Hepatocyte (in vitro differentiated cells): Measurements from ENCODE around the gene TMEM225B. TPM values are rescaled to one million over a fixed set of nuclear protein-coding genes. Genes with fewer than 3 reads are reported as not detected.
"Not testable (repeated sequence)": the region's sequence is repeated elsewhere in the genome, so short reads cannot be mapped to it uniquely, and the experiment has no call there.

Experiments used
- DNase-seq: peaks from one replicate; pipeline ENCODE4 v3.0.0-alpha.2; 2016; ENCODE audit warnings: low spot score
- H2AFZ ChIP-seq: fragments of 200-600 bp; sonication (generic); 2 replicates; pipeline ENCODE4 v1.6.0; 2016; ENCODE audit warnings: antibody characterized with exemption, mild to moderate bottlenecking
- H3K27ac ChIP-seq: fragments of 200-600 bp; sonication (generic); 2 replicates; pipeline ENCODE4 v1.5.1; 2016; ENCODE audit warnings: mild to moderate bottlenecking
- H3K27me3 ChIP-seq: fragments of 200-600 bp; sonication (generic); 2 replicates; pipeline ENCODE4 v1.6.1; 2016
- H3K36me3 ChIP-seq: fragments of 200-600 bp; sonication (generic); replicated peaks from 2 replicates; pipeline ENCODE4 v1.5.1; 2016; ENCODE audit warnings: low read depth; ENCODE audit not compliant: insufficient read depth
- H3K4me1 ChIP-seq: fragments of 200-600 bp; sonication (generic); 2 replicates; pipeline ENCODE4 v1.5.1; 2016; ENCODE audit warnings: mild to moderate bottlenecking, moderate library complexity; ENCODE audit not compliant: insufficient read depth
- H3K4me2 ChIP-seq: fragments of 200-600 bp; sonication (generic); 2 replicates; pipeline ENCODE4 v1.6.0; 2016
- H3K4me3 ChIP-seq: fragments of 200-600 bp; sonication (generic); 2 replicates; pipeline ENCODE4 v1.5.1; 2016; ENCODE audit warnings: mild to moderate bottlenecking
- H3K79me2 ChIP-seq: fragments of 200-600 bp; sonication (generic); 2 replicates; pipeline ENCODE4 v1.6.0; 2017; ENCODE audit warnings: mild to moderate bottlenecking
- H3K9me2 ChIP-seq: fragments of 200-600 bp; sonication (generic); replicated peaks from 2 replicates; pipeline ENCODE4 v1.6.0; 2017; ENCODE audit warnings: mild to moderate bottlenecking; ENCODE audit not compliant: insufficient read depth
- H3K9me3 ChIP-seq: fragments of 200-600 bp; sonication (generic); 2 replicates; pipeline ENCODE4 v1.5.1; 2016; ENCODE audit warnings: low read depth, mild to moderate bottlenecking
- H4K20me1 ChIP-seq: fragments of 200-600 bp; sonication (generic); 2 replicates; pipeline ENCODE4 v1.6.0; 2016; ENCODE audit warnings: mild to moderate bottlenecking; ENCODE audit not compliant: insufficient read depth, poor library complexity, severe bottlenecking
- CTCF ChIP-seq: fragments of 200-600 bp; sonication (generic); IDR thresholded peaks from 2 replicates; pipeline ENCODE4 v1.5.1; 2016; ENCODE audit warnings: antibody characterized with exemption, mild to moderate bottlenecking; ENCODE audit not compliant: poor library complexity
- EZH2 ChIP-seq: fragments of 200-600 bp; sonication (generic); IDR thresholded peaks from 2 replicates; pipeline ENCODE4 v1.6.1; 2016; ENCODE audit warnings: antibody characterized with exemption, mild to moderate bottlenecking, borderline replicate concordance
- EZH2phosphoT487 ChIP-seq: fragments of 200-600 bp; sonication (generic); IDR thresholded peaks from one replicate; pipeline ENCODE4 v1.6.1; 2018; ENCODE audit warnings: antibody characterized with exemption, mild to moderate bottlenecking, low read depth, moderate library complexity; ENCODE audit not compliant: unreplicated experiment, severe bottlenecking
- WGBS: methylation state at CpG from one replicate; pipeline ENCODE4 v1.1.6; 2016; ENCODE audit warnings: low lambda C conversion rate; ENCODE audit errors: missing lambda C conversion rate; 5-methylcytosine and 5-hydroxymethylcytosine counted together
- polyA plus RNA-seq: library from polyadenylated mRNA; unstranded; fragments of >200 nt; fragmentation: Nextera tagmentation; extraction: Ambion mirVana; gene quantifications from 2 replicates; pipeline ENCODE4 v1.2.1, GENCODE V29; 2016
- total RNA-seq: library from RNA; depleted of rRNA; stranded (reverse); fragments of >200 nt; gene quantifications from 2 replicates; pipeline ENCODE4 v1.2.3, GENCODE V29; 2014

TMEM225B gene, protein sequence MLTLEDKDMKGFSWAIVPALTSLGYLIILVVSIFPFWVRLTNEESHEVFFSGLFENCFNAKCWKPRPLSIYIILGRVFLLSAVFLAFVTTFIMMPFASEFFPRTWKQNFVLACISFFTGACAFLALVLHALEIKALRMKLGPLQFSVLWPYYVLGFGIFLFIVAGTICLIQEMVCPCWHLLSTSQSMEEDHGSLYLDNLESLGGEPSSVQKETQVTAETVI
- 0.20 and 0.24 TPM in 2 replicates for total RNA-seq
- 0.12 and 1.8 TPM in 2 replicates for polyA plus RNA-seq

- no peaks in the 10 kb centered on the region for H4K20me1 ChIP-seq
- WGBS: 90% methylated on average over 34 of the region's 34 CpGs
- H3K9me3 ChIP-seq: no peaks in the 10 kb centered on the region
- no peak within 1 kb of the TSS for H3K4me2 ChIP-seq
- no peak within 1 kb of the TSS for H3K4me3 ChIP-seq
- no peaks in the 10 kb centered on the region for H3K36me3 ChIP-seq
- no peaks in the 10 kb centered on the region for H3K4me1 ChIP-seq
- H2AFZ ChIP-seq: no peak within 1 kb of the TSS
- TF ChIP-seq EZH2 (no peak), CTCF (no peak), EZH2phosphoT487 (no peak)
- H3K27me3 ChIP-seq: no peaks in the 10 kb centered on the region
- H3K27ac ChIP-seq: no peak within 1 kb of the TSS
- no peaks in the 10 kb centered on the region for H3K9me2 ChIP-seq
- no peaks in the 10 kb centered on the region for H3K79me2 ChIP-seq
- no peak for DNase-seq
Measured at GRCh38 chr7:99597762-99598501, at the start of gene TMEM225B. Gene TMEM225B, plus strand, starts transcription at chr7:99598267. Its CDS starts 6,122 bp downstream, at chr7:99604389.

- not testable (repeated sequence) for H3K9me2 ChIP-seq, DNase-seq, H3K36me3 ChIP-seq, H3K9me3 ChIP-seq, H3K27ac ChIP-seq, H3K4me2 ChIP-seq, H3K27me3 ChIP-seq, H3K4me3 ChIP-seq, H4K20me1 ChIP-seq, H2AFZ ChIP-seq, H3K4me1 ChIP-seq
- H3K79me2 ChIP-seq: peaks cover 27% of the 10 kb centered on the region
- WGBS: 100% methylated on average over 1 of the region's 2 CpGs
Measured at GRCh38 chr7:99549545-99549944, 48.5 kb upstream of the TMEM225B start.

GRCh38 chr7:99551334-99551733 lies 46.7 kb upstream of the TMEM225B start:
- H3K36me3 ChIP-seq: peaks cover 6% of the 10 kb centered on the region
- H3K79me2 ChIP-seq: peaks cover 34% of the 10 kb centered on the region
- H3K9me2 ChIP-seq: no peaks in the 10 kb centered on the region
- peak overlapping the region; percentile 81 for H3K4me2 ChIP-seq
- WGBS: 15% methylated on average over 15 of the region's 15 CpGs
- peak overlapping the region; percentile 86 for H3K4me3 ChIP-seq
- H3K27me3 ChIP-seq: no peaks in the 10 kb centered on the region
- peaks cover 7% of the 10 kb centered on the region for H3K4me1 ChIP-seq
- H4K20me1 ChIP-seq: no peaks in the 10 kb centered on the region
- peak overlapping the region; percentile 85 for H3K27ac ChIP-seq
- H2AFZ ChIP-seq: peak overlapping the region; percentile 81
- peak; percentile 11 for DNase-seq
- no peak for TF ChIP-seq CTCF
- TF ChIP-seq EZH2phosphoT487: no peak
- TF ChIP-seq EZH2: no peak
- H3K9me3 ChIP-seq: peaks cover 6% of the 10 kb centered on the region

DNA sequence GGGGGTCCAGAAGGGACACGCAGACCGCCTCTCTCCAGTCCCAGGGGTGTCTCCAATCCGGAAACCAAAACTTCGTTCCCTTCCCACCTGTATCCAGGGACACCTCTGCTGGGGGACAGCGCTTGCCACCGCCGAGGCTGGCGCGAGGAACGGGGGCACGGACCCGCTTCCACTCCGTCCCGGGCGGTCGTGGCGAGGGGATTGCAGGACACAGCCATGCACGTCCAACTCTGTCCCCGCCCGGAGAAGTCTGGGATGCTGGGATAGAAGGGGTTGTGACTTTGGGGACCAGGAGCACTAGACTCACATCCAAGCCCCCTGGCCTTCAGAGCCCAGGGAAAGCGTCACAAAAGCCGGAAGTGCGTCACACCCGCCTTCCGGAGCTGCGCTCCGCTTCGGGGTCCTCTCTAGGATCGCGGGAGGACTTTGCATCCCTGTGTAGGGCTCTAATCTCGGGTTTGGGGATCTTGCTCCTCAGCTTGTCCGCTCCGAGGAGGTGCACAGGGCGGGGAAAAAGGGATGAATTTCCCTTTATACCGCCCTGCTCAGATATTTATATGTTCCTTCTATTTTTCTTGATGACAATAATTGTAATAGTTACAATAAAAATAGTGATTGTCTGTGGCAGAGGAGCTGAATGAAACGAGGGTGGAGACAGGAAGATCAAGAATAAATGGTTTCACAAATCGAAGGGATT lies 46.2 kb upstream of the TMEM225B start, which contains the start of gene FAM200A:
TSS of gene FAM200A (minus strand) at position 348 of the 697 bp plus-strand sequence. CDS start 3,707 bp downstream, outside the sequence.
- Histone ChIP-seq H3K4me2 (peak within 1 kb of the TSS; percentile 81), H3K36me3 (peaks cover 6% of the 10 kb centered on the region), H3K27me3 (no peaks in the 10 kb centered on the region), H3K9me2 (no peaks in the 10 kb centered on the region), H3K4me1 (peaks cover 9% of the 10 kb centered on the region), H3K27ac (peak within 1 kb of the TSS; percentile 85), H3K9me3 (peaks cover 4% of the 10 kb centered on the region), H2AFZ (peak within 1 kb of the TSS; percentile 81), H3K79me2 (peaks cover 40% of the 10 kb centered on the region), H4K20me1 (no peaks in the 10 kb centered on the region), H3K4me3 (peak within 1 kb of the TSS; percentile 86)
- TF ChIP-seq EZH2: no peak
- TF ChIP-seq CTCF: no peak
- TF ChIP-seq EZH2phosphoT487: no peak
- peak; percentile 94 for DNase-seq
- whole genome bisulfite sequencing: 1% methylated on average over 37 of the region's 37 CpGs
